Astrocyte of the cerebellum (primary cell): ENCODE data around the gene ERMARD.

Source experiments
- DNase-seq: peaks from one replicate; pipeline ENCODE4 v3.0.0-alpha.2; 2011; ENCODE audit warnings: low read depth
- H3K4me3 ChIP-seq: 2 replicates; pipeline ENCODE4 v1.5.1; 2011; ENCODE audit warnings: mild to moderate bottlenecking, low read depth, low read length, moderate library complexity
- in situ Hi-C: cut with HindIII; loops from 2 replicates; pipeline ENCODE4 v1.10.0; 2017; ENCODE audit warnings: low sequenced_read_pairs
- TF ChIP-seq, protein P1 (sequence below): IDR thresholded peaks from 2 replicates; pipeline ENCODE4 v1.5.1; 2012; ENCODE audit warnings: low read length, low read depth, moderate library complexity, mild to moderate bottlenecking; ENCODE audit errors: missing control alignments

Gene ERMARD

DNA sequence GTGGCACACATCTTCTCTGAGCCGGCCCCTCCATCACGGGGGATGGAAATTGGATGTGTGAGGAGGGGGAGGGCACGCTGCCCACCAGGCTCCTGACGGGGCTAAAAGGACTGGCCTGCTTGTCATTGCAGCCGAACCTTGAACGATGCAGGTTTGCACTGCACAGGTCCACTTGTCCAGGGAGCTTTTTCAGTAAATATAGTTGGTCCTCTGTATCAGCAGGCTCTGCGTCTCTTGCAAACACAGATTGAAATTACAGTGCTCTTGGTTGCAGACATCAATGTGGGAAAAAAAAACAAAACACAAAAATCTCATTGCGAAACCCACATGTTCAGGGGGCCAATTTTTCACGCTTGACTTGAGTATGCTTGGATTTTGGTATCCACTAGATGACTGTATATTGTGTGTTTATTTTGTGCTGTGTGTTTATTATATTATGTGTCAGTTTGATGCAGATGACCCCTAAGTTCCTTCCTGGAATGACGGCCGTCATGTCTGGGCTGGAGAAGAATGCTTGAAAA is 29.2 kb downstream of the ERMARD start:
- TF ChIP-seq, protein P1, sequence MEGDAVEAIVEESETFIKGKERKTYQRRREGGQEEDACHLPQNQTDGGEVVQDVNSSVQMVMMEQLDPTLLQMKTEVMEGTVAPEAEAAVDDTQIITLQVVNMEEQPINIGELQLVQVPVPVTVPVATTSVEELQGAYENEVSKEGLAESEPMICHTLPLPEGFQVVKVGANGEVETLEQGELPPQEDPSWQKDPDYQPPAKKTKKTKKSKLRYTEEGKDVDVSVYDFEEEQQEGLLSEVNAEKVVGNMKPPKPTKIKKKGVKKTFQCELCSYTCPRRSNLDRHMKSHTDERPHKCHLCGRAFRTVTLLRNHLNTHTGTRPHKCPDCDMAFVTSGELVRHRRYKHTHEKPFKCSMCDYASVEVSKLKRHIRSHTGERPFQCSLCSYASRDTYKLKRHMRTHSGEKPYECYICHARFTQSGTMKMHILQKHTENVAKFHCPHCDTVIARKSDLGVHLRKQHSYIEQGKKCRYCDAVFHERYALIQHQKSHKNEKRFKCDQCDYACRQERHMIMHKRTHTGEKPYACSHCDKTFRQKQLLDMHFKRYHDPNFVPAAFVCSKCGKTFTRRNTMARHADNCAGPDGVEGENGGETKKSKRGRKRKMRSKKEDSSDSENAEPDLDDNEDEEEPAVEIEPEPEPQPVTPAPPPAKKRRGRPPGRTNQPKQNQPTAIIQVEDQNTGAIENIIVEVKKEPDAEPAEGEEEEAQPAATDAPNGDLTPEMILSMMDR = no peak
- no peak overlapping the region for H3K4me3 ChIP-seq
- DNase-seq = peak; percentile 77
- in situ Hi-C loops = no loop called here

GRCh38 chr6:169782966-169783365 is 31.5 kb downstream of the ERMARD start:
- in situ Hi-C loops = no loop called here
- no peak overlapping the region for H3K4me3 ChIP-seq
- DNase-seq = no peak
- TF ChIP-seq, protein P1 = no peak

DNA sequence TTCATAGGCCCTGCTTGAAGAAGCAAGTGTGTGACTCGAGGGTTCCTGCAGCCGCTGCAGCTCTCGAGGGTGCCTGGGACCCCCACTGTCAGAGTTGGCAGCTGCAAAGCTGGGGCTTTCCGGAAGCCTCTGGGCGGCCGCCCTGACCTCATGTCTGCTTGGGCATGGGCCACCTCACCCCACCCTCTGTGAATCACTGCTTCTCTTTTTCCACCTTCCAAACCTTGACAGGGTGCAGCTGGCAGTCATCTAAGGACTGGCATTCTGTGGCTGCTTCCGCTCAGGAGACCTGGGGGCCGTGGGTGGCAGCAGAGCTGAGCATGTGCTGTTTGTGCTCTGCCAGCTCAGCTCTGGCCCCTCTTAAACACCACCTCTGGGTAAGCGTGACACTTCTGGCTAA is 32.0 kb downstream of the ERMARD start:
- in situ Hi-C loops = no loop called here
- TF ChIP-seq, protein P1 = no peak
- DNase-seq = no peak
- no peak overlapping the region for H3K4me3 ChIP-seq

DNA sequence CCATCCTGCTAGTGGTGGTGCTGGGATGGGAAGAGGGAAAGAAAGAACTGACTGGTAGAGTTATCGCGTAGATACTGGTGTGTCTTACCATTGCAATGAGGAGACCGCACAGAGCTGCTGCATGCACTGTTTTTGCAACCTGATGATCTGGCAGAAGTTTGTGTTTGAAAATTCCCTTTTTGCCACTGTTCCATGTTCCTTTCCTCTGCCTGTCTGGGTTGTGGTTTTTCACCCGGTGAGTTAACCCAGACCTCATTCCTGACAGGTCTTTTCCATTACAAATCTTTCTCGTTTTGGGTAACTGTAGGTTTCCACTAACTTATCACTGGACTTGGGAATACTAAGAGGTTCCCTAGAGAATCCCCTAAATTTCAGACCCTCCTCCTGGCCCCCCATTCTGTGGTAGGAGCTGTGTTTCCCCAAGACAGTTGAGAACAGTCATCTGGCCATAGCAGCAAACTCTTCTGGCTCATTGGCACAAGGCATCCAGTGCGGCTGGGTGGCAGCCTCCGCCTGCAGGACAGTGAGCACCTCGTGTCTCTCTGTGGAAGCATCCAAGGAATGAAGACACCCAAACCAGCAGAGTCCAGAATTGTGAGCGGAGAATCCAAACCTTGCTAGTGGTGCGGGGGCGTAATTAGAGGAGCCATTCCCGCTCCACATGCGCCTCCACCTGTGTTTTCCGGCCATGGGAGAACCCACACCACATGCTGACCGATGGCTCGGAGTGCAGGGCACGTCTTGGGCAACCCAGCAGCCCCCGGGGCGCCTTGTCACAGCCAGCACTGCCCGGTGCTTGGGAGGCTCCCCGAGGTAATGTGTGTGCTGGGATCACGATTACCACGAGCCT is 32.8 kb downstream of the ERMARD start:
- no peak overlapping the region for H3K4me3 ChIP-seq
- DNase-seq = no peak
- in situ Hi-C loops = no loop called here
- TF ChIP-seq, protein P1 = no peak

- no peak for DNase-seq
- H3K4me3 ChIP-seq = no peak overlapping the region
- in situ Hi-C loops = no loop called here
- TF ChIP-seq, protein P1 = no peak
These were observed 33.5 kb downstream of the ERMARD start for GRCh38 chr6:169784821-169785340.

- DNase-seq = no peak
- H3K4me3 ChIP-seq = no peak overlapping the region
- in situ Hi-C loops = no loop called here
- TF ChIP-seq, protein P1 = no peak
These were observed 34.1 kb downstream of the ERMARD start for GRCh38 chr6:169785566-169785965.
